ENCODE measurements around the gene CD53. TPM values are rescaled to one million over a fixed set of nuclear protein-coding genes. Genes with fewer than 3 reads are reported as not detected.

The CD53 gene
- total RNA-seq, 1 experiment from 2014 or later, result 1.4 TPM

Other genes with a start within 250 kb of the CD53 start
- 1.1 to 1.2 TPM (median 1.2 TPM) in 3 replicates for gene KCNA3, start 198.2 kb upstream of the CD53 start, total RNA-seq (2021)
- 17.2 to 22.8 TPM (median 21.9 TPM) in 3 replicates for gene LRIF1, start 90.8 kb downstream of the CD53 start, total RNA-seq (2021)

Data from WTC11 (cell line).